ENCODE results near the gene ZMYM4. TPM values are rescaled to one million over a fixed set of nuclear protein-coding genes. Genes with fewer than 3 reads are reported as not detected.

ZMYM4 gene
- total RNA-seq, 1 donor from 2014 or later, result 58.4 TPM

Other genes starting within 250 kb of the ZMYM4 start
- 32.1 TPM for gene ZMYM6, start 236.8 kb upstream of the ZMYM4 start, total RNA-seq
- 18.2 TPM for gene ZMYM1, start 189.3 kb upstream of the ZMYM4 start, total RNA-seq
- gene SFPQ, start 75.6 kb upstream of the ZMYM4 start, total RNA-seq, result 269 TPM